SU-DHL-6 (cell line): ENCODE data around the gene C3orf33.

ENCODE experiments used
- EZH2phosphoT487 ChIP-seq: fragments of 200-600 bp; sonication (generic), shearing (Covaris generic); conservative IDR thresholded peaks from 2 replicates; pipeline ENCODE4 v1.6.1; 2018; ENCODE audit warnings: mild to moderate bottlenecking, antibody characterized with exemption, low read length, moderate library complexity, mixed read lengths
- TF ChIP-seq, protein P1 (sequence below): fragments of 200-600 bp; sonication (generic); IDR thresholded peaks from one replicate; pipeline ENCODE4 v1.5.1; 2017; ENCODE audit warnings: antibody characterized with exemption, mild to moderate bottlenecking, low read length, moderate library complexity; ENCODE audit not compliant: insufficient read depth, poor library complexity, severe bottlenecking

- TF ChIP-seq, protein P1, sequence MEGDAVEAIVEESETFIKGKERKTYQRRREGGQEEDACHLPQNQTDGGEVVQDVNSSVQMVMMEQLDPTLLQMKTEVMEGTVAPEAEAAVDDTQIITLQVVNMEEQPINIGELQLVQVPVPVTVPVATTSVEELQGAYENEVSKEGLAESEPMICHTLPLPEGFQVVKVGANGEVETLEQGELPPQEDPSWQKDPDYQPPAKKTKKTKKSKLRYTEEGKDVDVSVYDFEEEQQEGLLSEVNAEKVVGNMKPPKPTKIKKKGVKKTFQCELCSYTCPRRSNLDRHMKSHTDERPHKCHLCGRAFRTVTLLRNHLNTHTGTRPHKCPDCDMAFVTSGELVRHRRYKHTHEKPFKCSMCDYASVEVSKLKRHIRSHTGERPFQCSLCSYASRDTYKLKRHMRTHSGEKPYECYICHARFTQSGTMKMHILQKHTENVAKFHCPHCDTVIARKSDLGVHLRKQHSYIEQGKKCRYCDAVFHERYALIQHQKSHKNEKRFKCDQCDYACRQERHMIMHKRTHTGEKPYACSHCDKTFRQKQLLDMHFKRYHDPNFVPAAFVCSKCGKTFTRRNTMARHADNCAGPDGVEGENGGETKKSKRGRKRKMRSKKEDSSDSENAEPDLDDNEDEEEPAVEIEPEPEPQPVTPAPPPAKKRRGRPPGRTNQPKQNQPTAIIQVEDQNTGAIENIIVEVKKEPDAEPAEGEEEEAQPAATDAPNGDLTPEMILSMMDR = no peak
- TF ChIP-seq EZH2phosphoT487 = no peak
Measured at GRCh38 chr3:155747946-155748290, 58.2 kb downstream of the C3orf33 start.
